NB4 (cell line): ENCODE measurements around the gene LEFTY1.

Source experiments
- CTCF ChIP-seq: IDR thresholded peaks from one replicate; pipeline ENCODE4 v1.5.1; 2012; ENCODE audit warnings: low read depth, low read length
- MYC ChIP-seq: IDR thresholded peaks from 2 replicates; pipeline ENCODE4 v1.6.1; 2011; ENCODE audit warnings: low read depth, low read length
- POLR2A ChIP-seq: IDR thresholded peaks from 2 replicates; pipeline ENCODE4 v1.6.1; 2011; ENCODE audit warnings: mild to moderate bottlenecking; ENCODE audit not compliant: insufficient read length; ENCODE audit errors: extremely low read depth

GRCh38 chr1:225847610-225848009 lies 41.3 kb downstream of the LEFTY1 start:
- TF ChIP-seq CTCF (no peak), POLR2A (no peak), MYC (no peak)
